KOPT-K1 (cell line): Measurements from ENCODE around the gene FAM111A.

ENCODE experiments used
- H3K27ac ChIP-seq: fragments of 200-600 bp; sonication (generic); 2 replicates; pipeline ENCODE4 v1.5.1; 2016; ENCODE audit warnings: antibody characterized with exemption, mild to moderate bottlenecking, low read depth, low read length; ENCODE audit not compliant: poor library complexity, severe bottlenecking
- H3K36me3 ChIP-seq: fragments of 200-600 bp; sonication (generic); 2 replicates; pipeline ENCODE4 v1.5.1; 2017; ENCODE audit warnings: antibody characterized with exemption, mild to moderate bottlenecking, low read length, moderate library complexity; ENCODE audit not compliant: insufficient read depth
- H3K9me3 ChIP-seq: fragments of 200-600 bp; sonication (generic); 2 replicates; pipeline ENCODE4 v1.5.1; 2017; ENCODE audit warnings: antibody characterized with exemption, low read length, mild to moderate bottlenecking; ENCODE audit not compliant: insufficient read depth, poor library complexity, severe bottlenecking

The FAM111A gene

DNA sequence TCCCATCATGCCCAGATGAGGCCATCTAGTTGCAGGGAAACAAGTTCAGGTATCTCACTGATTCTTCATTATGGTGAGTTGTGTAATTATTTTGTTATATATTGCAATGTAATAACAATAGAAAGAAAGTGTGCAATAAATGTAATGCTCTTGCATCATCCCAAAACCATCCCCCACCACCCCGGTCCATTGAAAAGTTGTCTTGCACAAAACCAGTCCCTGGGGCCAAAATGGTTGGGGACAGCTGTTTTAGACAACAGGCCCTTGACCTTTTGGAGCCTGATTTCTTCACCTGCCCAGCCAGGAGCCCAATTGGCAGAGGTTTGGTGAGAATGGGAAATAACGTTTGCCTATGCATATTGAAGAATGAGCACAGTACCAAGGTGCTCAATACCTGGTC is 54.1 kb downstream of the FAM111A start:
- no peaks in the 10 kb centered on the region for H3K9me3 ChIP-seq
- no peak overlapping the region for H3K27ac ChIP-seq
- no peaks in the 10 kb centered on the region for H3K36me3 ChIP-seq

DNA sequence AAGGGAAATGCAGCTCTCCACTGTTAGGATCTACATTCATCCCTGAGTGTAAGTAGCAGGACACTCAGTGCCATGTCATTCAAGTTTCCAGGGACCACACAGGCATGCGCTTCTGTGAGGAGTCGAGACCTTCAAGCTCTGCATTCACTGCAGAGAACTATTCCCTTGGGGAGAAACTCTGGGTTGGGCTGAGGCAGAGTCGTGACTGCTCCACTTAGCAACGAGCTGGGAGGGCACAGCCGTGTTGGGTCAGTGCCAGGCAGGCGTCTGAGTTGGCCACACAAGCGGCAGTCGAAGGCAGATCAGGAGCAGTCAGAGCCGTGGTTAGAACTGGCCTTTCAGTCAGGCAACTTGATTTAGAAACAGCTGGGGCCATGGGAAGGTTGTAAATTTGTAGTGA is 55.3 kb downstream of the FAM111A start:
- Histone ChIP-seq H3K9me3 (no peaks in the 10 kb centered on the region), H3K27ac (no peak overlapping the region), H3K36me3 (no peaks in the 10 kb centered on the region)

DNA sequence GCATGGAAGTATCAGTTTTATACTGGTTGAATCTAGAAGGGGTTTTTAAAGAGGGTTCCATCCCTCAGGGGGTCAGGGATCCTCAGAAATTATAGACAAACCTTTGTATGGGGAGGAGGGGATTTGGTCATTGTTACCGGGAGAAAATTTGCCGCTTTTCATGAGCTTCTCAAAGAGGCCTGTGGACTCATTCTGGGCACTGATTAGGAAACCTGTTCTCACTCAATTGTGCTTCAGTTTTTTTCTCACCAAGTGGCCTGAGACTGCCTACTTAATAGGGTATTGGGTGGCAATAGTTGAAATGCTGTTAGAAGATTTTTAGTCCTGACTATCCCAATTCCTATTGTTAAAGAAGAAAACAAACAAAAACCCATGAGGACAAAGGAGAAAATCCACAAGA is 56.1 kb downstream of the FAM111A start:
- no peaks in the 10 kb centered on the region for H3K36me3 ChIP-seq
- no peak overlapping the region for H3K27ac ChIP-seq
- H3K9me3 ChIP-seq: no peaks in the 10 kb centered on the region

GRCh38 chr11:59199546-59200422 is 57.1 kb downstream of the FAM111A start:
- Histone ChIP-seq H3K9me3 (no peaks in the 10 kb centered on the region), H3K27ac (no peak overlapping the region), H3K36me3 (no peaks in the 10 kb centered on the region)

GRCh38 chr11:59200423-59200746 is 57.7 kb downstream of the FAM111A start:
- H3K36me3 ChIP-seq: no peaks in the 10 kb centered on the region

DNA sequence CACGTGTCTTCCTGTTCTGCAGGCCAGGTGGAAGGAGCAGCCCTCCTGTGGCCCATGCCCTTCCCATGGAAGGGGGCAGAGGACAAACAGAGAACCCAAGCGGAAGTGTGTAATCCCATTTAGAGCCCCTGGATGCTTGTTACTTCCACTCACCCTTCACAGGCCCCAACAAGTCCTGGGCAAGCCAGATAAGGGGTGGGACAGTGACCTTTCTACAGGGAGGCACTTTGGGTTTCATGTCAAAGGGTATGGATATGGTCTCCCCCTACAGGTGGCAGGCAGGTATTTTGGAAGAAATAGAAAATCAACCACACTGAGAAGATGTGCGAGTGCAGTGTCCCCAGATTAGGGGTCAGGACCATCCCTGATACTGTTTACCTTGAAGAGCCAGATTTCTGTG is 58.7 kb downstream of the FAM111A start:
- Histone ChIP-seq H3K9me3 (no peaks in the 10 kb centered on the region), H3K27ac (no peak overlapping the region), H3K36me3 (no peaks in the 10 kb centered on the region)

More at GRCh38 chr11:59200423-59200746, 57.7 kb downstream of the FAM111A start:
- Histone ChIP-seq H3K9me3 (no peaks in the 10 kb centered on the region), H3K27ac (no peak overlapping the region)
